ENCODE data around the gene ATXN7. TPM values are rescaled to one million over a fixed set of nuclear protein-coding genes. Genes with fewer than 3 reads are reported as not detected.

ATXN7 gene
- total and polyA plus RNA-seq, 10 of the 15 experiments (the other 5 are each of a cell fraction or from before 2014, with no cell fraction given): 0.83 to 24.6 (median 8.5) TPM

GRCh38 chr3:63914312-63914711 is 50.6 kb downstream of the ATXN7 start:
- RAD21 ChIA-PET (ENCODE audit: unreplicated experiment): no interaction called here
- ATAC-seq (no peak), DNase-seq (ENCODE audit: low read depth, low spot score) (no peak), FAIRE-seq (no peak)
- no TSS peak for BruUV-seq (replicated peaks)
- H3K4me3 ChIP-seq: no peak overlapping the region
- CTCF ChIA-PET: interaction anchor here (1.5 to 1.9 kb wide), 2 partner anchors 14 to 30 kb away, joined by 4 to 6 read pairs; no protein-coding TSS in a partner anchor
- intact Hi-C loops (cut with micrococcal nuclease; ENCODE audit: unreplicated experiment) (loop anchor here (5.0 kb wide), 1 partner anchor 48 kb away; no protein-coding TSS in a partner anchor), in situ Hi-C loops (cut with MboI) (no loop called here)
- H3K4me2 ChIP-seq (ENCODE audit: control insufficient read depth, insufficient read depth): no peak overlapping the region
- no peak overlapping the region for H3K9ac ChIP-seq (ENCODE audit: control insufficient read depth, insufficient read depth, low read length)
- H3K4me1 ChIP-seq (ENCODE audit: control insufficient read depth, insufficient read depth, low read length): peaks cover 22% of the 10 kb centered on the region
- H3K27ac ChIP-seq (ENCODE audit: control insufficient read depth, insufficient read depth): no peak overlapping the region
- SMC1A ChIA-PET (ENCODE audit: uncharacterized antibody, unreplicated experiment): interaction anchor here (0.8 to 2.1 kb wide), 2 partner anchors 10 to 20 kb away, joined by 5 to 6 read pairs; no protein-coding TSS in a partner anchor
- H3K27me3 ChIP-seq (replicated peaks in 1 of 2; ENCODE audit: control insufficient read depth in 2 of 2, insufficient read depth in 2 of 2, low read length in 1 of 2): no peaks in the 10 kb centered on the region
- H4K20me1 ChIP-seq (ENCODE audit: control insufficient read depth, insufficient read depth): no peaks in the 10 kb centered on the region
- H3K36me3 ChIP-seq (ENCODE audit: control insufficient read depth in 2 of 2, insufficient read depth in 2 of 2, low read length in 1 of 2): peaks cover 0 to 25% of the 10 kb centered on the region in 2 experiments; a peak in 3 of 4 replicates
- TF ChIP-seq BACH1 (IDR thresholded peaks at IDR 0.05; ENCODE audit: borderline replicate concordance) (no peak), MYC (IDR thresholded peaks at IDR 0.05; ENCODE audit: insufficient read depth, insufficient read length, insufficient replicate concordance, low read length, severe bottlenecking) (no peak), RELA (IDR thresholded peaks at IDR 0.05; ENCODE audit: borderline replicate concordance, partially characterized antibody) (no peak), ZNF687 (IDR thresholded peaks at IDR 0.05) (no peak), KLF5 (IDR thresholded peaks at IDR 0.05; ENCODE audit: partially characterized antibody) (no peak), MLLT1 (IDR thresholded peaks at IDR 0.05) (no peak), MAX (IDR thresholded peaks at IDR 0.05; ENCODE audit: low read depth, low read length) (no peak), GATAD2B (conservative IDR thresholded peaks at IDR 0.05; ENCODE audit: low read depth) (no peak)
- POLR2A ChIA-PET: no interaction called here
- 62% methylated on average over 5 of the region's 5 CpGs for WGBS (ENCODE audit: insufficient coverage, insufficient replicate concordance, low lambda C conversion rate, missing lambda C conversion rate)
- H3K79me2 ChIP-seq (ENCODE audit: control insufficient read depth, insufficient read depth, low read length): peaks cover 15% of the 10 kb centered on the region
- H2AFZ ChIP-seq (ENCODE audit: control insufficient read depth, low read depth, low read length): no peak overlapping the region
- no peaks in the 10 kb centered on the region for H3K9me3 ChIP-seq (replicated peaks; ENCODE audit: control insufficient read depth, insufficient read depth, low read length)

All from GM12878 (cell line).